Stomach (tissue), 4 donors: Measurements from ENCODE around the gene XRCC4.

Experiments used
- EP300 ChIP-seq: sonication (generic); formaldehyde crosslinking; IDR thresholded peaks from one replicate; pipeline ENCODE4 v1.6.1; 2017; ENCODE audit warnings: antibody characterized with exemption
- TF ChIP-seq, protein P1 (sequence below), 7 experiments: fragments of 450-650 bp in 4 of 7; fragments of 200-600 bp in 3 of 7; sonication (generic) in 3 of 7; IDR thresholded peaks; one replicate each; pipeline ENCODE4 v1.5.1; 2016 to 2019; ENCODE audit warnings: antibody characterized with exemption in 7 of 7, control low read depth in 2 of 7, mild to moderate bottlenecking in 1 of 7

DNA sequence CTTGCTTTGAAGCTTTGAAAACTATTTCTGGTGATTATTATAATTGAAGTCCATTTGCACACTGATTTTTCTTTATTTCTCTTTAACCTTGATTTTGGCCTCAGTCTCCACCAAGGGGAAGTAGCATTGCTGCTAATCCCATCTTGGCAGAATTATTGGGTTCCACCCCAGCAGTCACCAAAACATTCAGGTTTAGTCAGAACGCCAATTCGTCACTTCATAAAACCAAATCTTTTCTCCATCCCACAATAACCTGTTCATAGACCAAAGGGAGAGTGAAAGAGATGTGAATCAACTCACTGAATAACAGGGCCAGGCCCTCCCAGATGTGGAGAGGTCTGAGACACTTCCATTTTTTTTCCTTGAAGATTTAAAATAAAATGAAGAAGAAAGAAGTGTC, 299.1 kb downstream of the XRCC4 start:
- TF ChIP-seq EP300 = no peak
- TF ChIP-seq, protein P1, sequence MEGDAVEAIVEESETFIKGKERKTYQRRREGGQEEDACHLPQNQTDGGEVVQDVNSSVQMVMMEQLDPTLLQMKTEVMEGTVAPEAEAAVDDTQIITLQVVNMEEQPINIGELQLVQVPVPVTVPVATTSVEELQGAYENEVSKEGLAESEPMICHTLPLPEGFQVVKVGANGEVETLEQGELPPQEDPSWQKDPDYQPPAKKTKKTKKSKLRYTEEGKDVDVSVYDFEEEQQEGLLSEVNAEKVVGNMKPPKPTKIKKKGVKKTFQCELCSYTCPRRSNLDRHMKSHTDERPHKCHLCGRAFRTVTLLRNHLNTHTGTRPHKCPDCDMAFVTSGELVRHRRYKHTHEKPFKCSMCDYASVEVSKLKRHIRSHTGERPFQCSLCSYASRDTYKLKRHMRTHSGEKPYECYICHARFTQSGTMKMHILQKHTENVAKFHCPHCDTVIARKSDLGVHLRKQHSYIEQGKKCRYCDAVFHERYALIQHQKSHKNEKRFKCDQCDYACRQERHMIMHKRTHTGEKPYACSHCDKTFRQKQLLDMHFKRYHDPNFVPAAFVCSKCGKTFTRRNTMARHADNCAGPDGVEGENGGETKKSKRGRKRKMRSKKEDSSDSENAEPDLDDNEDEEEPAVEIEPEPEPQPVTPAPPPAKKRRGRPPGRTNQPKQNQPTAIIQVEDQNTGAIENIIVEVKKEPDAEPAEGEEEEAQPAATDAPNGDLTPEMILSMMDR (IDR thresholded peaks at IDR 0.05) = no peak
